GM18861 (cell line): ENCODE data around the gene WNT10A.

ENCODE experiments used
- ATAC-seq: cut with Tn5 transposase; IDR thresholded peaks from one replicate; pipeline ENCODE4 v1.9.1; 2021; ENCODE audit not compliant: unreplicated experiment

Gene WNT10A

GRCh38 chr2:218876562-218877219, 4.0 kb upstream of the WNT10A start:
- no peak for ATAC-seq

- ATAC-seq, result no peak
These were observed 3.3 kb upstream of the WNT10A start for GRCh38 chr2:218877331-218877730.

GRCh38 chr2:218877891-218878290, 2.8 kb upstream of the WNT10A start:
- no peak for ATAC-seq

- no peak for ATAC-seq
These were observed 2.2 kb upstream of the WNT10A start for GRCh38 chr2:218878486-218878885.

- no peak for ATAC-seq
These were observed 1.5 kb upstream of the WNT10A start for GRCh38 chr2:218878926-218879761.

GRCh38 chr2:218879776-218880101, 913 bp upstream of the WNT10A start:
- ATAC-seq, result no peak

- ATAC-seq, result no peak
These were observed 375 bp downstream of the WNT10A start for GRCh38 chr2:218880859-218881594.

- no peak for ATAC-seq
These were observed 1.2 kb downstream of the WNT10A start for GRCh38 chr2:218881744-218882460.

GRCh38 chr2:218882461-218882816, 1.8 kb downstream of the WNT10A start:
- no peak for ATAC-seq

GRCh38 chr2:218882866-218883366, 2.3 kb downstream of the WNT10A start:
- ATAC-seq, result no peak

GRCh38 chr2:218883491-218884490, 3.1 kb downstream of the WNT10A start:
- no peak for ATAC-seq

- ATAC-seq, result no peak
These were observed 3.9 kb downstream of the WNT10A start for GRCh38 chr2:218884519-218884918.

- peak; percentile 64 for ATAC-seq
These were observed 5.6 kb downstream of the WNT10A start for GRCh38 chr2:218885981-218886947.

GRCh38 chr2:218887079-218887478, 6.4 kb downstream of the WNT10A start:
- no peak for ATAC-seq

- no peak for ATAC-seq
These were observed 7.7 kb downstream of the WNT10A start for GRCh38 chr2:218888341-218888740.

GRCh38 chr2:218889937-218890336, 9.3 kb downstream of the WNT10A start:
- ATAC-seq, result no peak

- no peak for ATAC-seq
These were observed 9.7 kb downstream of the WNT10A start for GRCh38 chr2:218890369-218890768.

GRCh38 chr2:218891275-218892135, 10.9 kb downstream of the WNT10A start:
- ATAC-seq, result no peak
